ENCODE measurements around the gene FSTL3. TPM values are rescaled to one million over a fixed set of nuclear protein-coding genes. Genes with fewer than 3 reads are reported as not detected.

FSTL3 gene
- 198 to 248 TPM (median 224 TPM) in 5 replicates for total RNA-seq (2022; extraction: Qiagen RNA extraction; ENCODE audit: low read depth)

GRCh38 chr19:676339-677105, at the start of gene FSTL3:
Gene FSTL3 (plus strand): TSS chr19:676392. CDS start chr19:676424, 32 bp downstream.

GRCh38 chr19:633068-633785, 43.0 kb upstream of the FSTL3 start, which contains the start of gene POLRMT:
Gene POLRMT (minus strand): TSS chr19:633537. CDS start chr19:633512, 25 bp downstream.

GRCh38 chr19:639253-640160, 36.7 kb upstream of the FSTL3 start, which contains the start of gene FGF22:
Gene FGF22 (plus strand): TSS chr19:639879. CDS start chr19:639926, 47 bp downstream.

GRCh38 chr19:662962-663681, 13.1 kb upstream of the FSTL3 start, which contains the start of gene RNF126:
Gene RNF126 (minus strand): TSS chr19:663214. CDS start chr19:663121, 93 bp downstream.

GRCh38 chr19:695352-695949, 19.3 kb downstream of the FSTL3 start, which contains the start of gene PRSS57:
Gene PRSS57 (minus strand): TSS chr19:695452. CDS start chr19:695430, 22 bp downstream.

GRCh38 chr19:708154-709143, 32.3 kb downstream of the FSTL3 start, which contains the start of gene PALM:
Gene PALM (plus strand): TSS chr19:708935. CDS start chr19:709147, 212 bp downstream.

Other genes with a start within 250 kb of the FSTL3 start
- 0.80 to 1.3 TPM (median 1.00 TPM) in 5 replicates for gene SHC2, start 215.4 kb upstream of the FSTL3 start, total RNA-seq (2022; extraction: Qiagen RNA extraction; ENCODE audit: low read depth)
- 0.14 to 0.40 TPM (median 0.33 TPM) in 5 replicates for gene MADCAM1, start 179.9 kb upstream of the FSTL3 start, total RNA-seq (2022; extraction: Qiagen RNA extraction; ENCODE audit: low read depth)
- 12.4 to 16.5 TPM (median 14.8 TPM) in 5 replicates for gene TPGS1, start 168.9 kb upstream of the FSTL3 start, total RNA-seq (2022; extraction: Qiagen RNA extraction; ENCODE audit: low read depth)
- 63.4 to 96.7 TPM (median 95.7 TPM) in 5 replicates for gene CDC34, start 144.6 kb upstream of the FSTL3 start, total RNA-seq (2022; extraction: Qiagen RNA extraction; ENCODE audit: low read depth)
- 0.27 to 0.57 TPM (median 0.38 TPM) in 3 of 5 replicates, not detected in the others for gene GZMM, start 132.3 kb upstream of the FSTL3 start, total RNA-seq (2022; extraction: Qiagen RNA extraction; ENCODE audit: low read depth)
- 661 to 737 TPM (median 728 TPM) in 5 replicates for gene BSG, start 103.8 kb upstream of the FSTL3 start, total RNA-seq (2022; extraction: Qiagen RNA extraction; ENCODE audit: low read depth)
- gene HCN2, start 86.5 kb upstream of the FSTL3 start, total RNA-seq (2022; extraction: Qiagen RNA extraction; ENCODE audit: low read depth), result 28.8 to 39.6 TPM (median 38.9 TPM) in 5 replicates
- 74.9 to 100 TPM (median 98.7 TPM) in 5 replicates for gene POLRMT, start 42.9 kb upstream of the FSTL3 start, total RNA-seq (2022; extraction: Qiagen RNA extraction; ENCODE audit: low read depth)
- 0.32 to 0.79 TPM (median 0.67 TPM) in 5 replicates for gene FGF22, start 36.5 kb upstream of the FSTL3 start, total RNA-seq (2022; extraction: Qiagen RNA extraction; ENCODE audit: low read depth)
- gene RNF126, start 13.2 kb upstream of the FSTL3 start, total RNA-seq (2022; extraction: Qiagen RNA extraction; ENCODE audit: low read depth), result 57.4 to 74.9 TPM (median 73.8 TPM) in 5 replicates
- gene PRSS57, start 19.1 kb downstream of the FSTL3 start, total RNA-seq (2022; extraction: Qiagen RNA extraction; ENCODE audit: low read depth), result not detected in 5 replicates
- gene PALM, start 32.5 kb downstream of the FSTL3 start, total RNA-seq (2022; extraction: Qiagen RNA extraction; ENCODE audit: low read depth), result 9.8 to 18.2 TPM (median 15.0 TPM) in 5 replicates
- 67.0 to 86.8 TPM (median 81.7 TPM) in 5 replicates for gene MISP, start 74.7 kb downstream of the FSTL3 start, total RNA-seq (2022; extraction: Qiagen RNA extraction; ENCODE audit: low read depth)
- 206 to 217 TPM (median 211 TPM) in 5 replicates for gene PTBP1, start 121.1 kb downstream of the FSTL3 start, total RNA-seq (2022; extraction: Qiagen RNA extraction; ENCODE audit: low read depth)
- 2.3 to 5.5 TPM (median 4.8 TPM) in 5 replicates for gene PLPPR3, start 145.6 kb downstream of the FSTL3 start, total RNA-seq (2022; extraction: Qiagen RNA extraction; ENCODE audit: low read depth)
- 0.15 to 0.41 TPM (median 0.35 TPM) in 4 of 5 replicates, not detected in the other for gene AZU1, start 151.4 kb downstream of the FSTL3 start, total RNA-seq (2022; extraction: Qiagen RNA extraction; ENCODE audit: low read depth)
- 0.47 to 0.77 TPM (median 0.60 TPM) in 5 replicates for gene PRTN3, start 164.6 kb downstream of the FSTL3 start, total RNA-seq (2022; extraction: Qiagen RNA extraction; ENCODE audit: low read depth)
- 0.16 to 0.30 TPM (median 0.29 TPM) in 3 of 5 replicates, not detected in the others for gene ELANE, start 175.9 kb downstream of the FSTL3 start, total RNA-seq (2022; extraction: Qiagen RNA extraction; ENCODE audit: low read depth)
- gene CFD, start 183.3 kb downstream of the FSTL3 start, total RNA-seq (2022; extraction: Qiagen RNA extraction; ENCODE audit: low read depth), result 11.2 to 22.1 TPM (median 21.4 TPM) in 5 replicates
- 14.8 to 22.3 TPM (median 21.5 TPM) in 5 replicates for gene MED16, start 216.8 kb downstream of the FSTL3 start, total RNA-seq (2022; extraction: Qiagen RNA extraction; ENCODE audit: low read depth)
- not detected in 5 replicates for gene RNU6-9, start 217.1 kb downstream of the FSTL3 start, total RNA-seq (2022; extraction: Qiagen RNA extraction; ENCODE audit: low read depth)
- 28.8 to 49.8 TPM (median 38.1 TPM) in 5 replicates for gene R3HDM4, start 236.8 kb downstream of the FSTL3 start, total RNA-seq (2022; extraction: Qiagen RNA extraction; ENCODE audit: low read depth)
- gene KISS1R, start 240.9 kb downstream of the FSTL3 start, total RNA-seq (2022; extraction: Qiagen RNA extraction; ENCODE audit: low read depth), result 0.18 to 0.67 TPM (median 0.39 TPM) in 5 replicates
- 3.3 to 7.1 TPM (median 5.4 TPM) in 5 replicates for gene ARID3A, start 249.6 kb downstream of the FSTL3 start, total RNA-seq (2022; extraction: Qiagen RNA extraction; ENCODE audit: low read depth)